ENCODE measurements around the gene RTN4R. TPM values are rescaled to one million over a fixed set of nuclear protein-coding genes. Genes with fewer than 3 reads are reported as not detected.
A peak's percentile ranks its signal among the peaks of the same experiment; 100 is the strongest.

Gene RTN4R
- total and polyA plus RNA-seq, 2 experiments from 2014 or later = 10.6 to 38.4 TPM

GRCh38 chr22:20196094-20196842 is 71.8 kb downstream of the RTN4R start:
- Histone ChIP-seq H4K20me1 (replicated peaks; ENCODE audit: insufficient read depth) (no peaks in the 10 kb centered on the region), H3K4me1 (ENCODE audit: insufficient read depth) (no peaks in the 10 kb centered on the region), H2AFZ (no peak overlapping the region), H3K4me3 (no peak overlapping the region), H3K79me2 (replicated peaks; ENCODE audit: insufficient read depth) (no peaks in the 10 kb centered on the region), H3K36me3 (ENCODE audit: insufficient read depth) (no peaks in the 10 kb centered on the region), H3K9me2 (ENCODE audit: insufficient read depth) (no peaks in the 10 kb centered on the region), H3K27ac (ENCODE audit: low read depth) (no peak overlapping the region), H3F3A (replicated peaks; ENCODE audit: low read depth) (no peaks in the 10 kb centered on the region), H3K27me3 (ENCODE audit: insufficient read depth) (no peaks in the 10 kb centered on the region), H3K4me2 (no peak overlapping the region)
- Mint-ChIP-seq H3K36me3 (ENCODE audit: low read depth) (no peaks in the 10 kb centered on the region), H3K27me3 (ENCODE audit: insufficient read depth, low read depth, poor library complexity) (peaks cover 6% of the 10 kb centered on the region), H3K4me3 (no peak overlapping the region), H3K4me1 (no peaks in the 10 kb centered on the region; the same call in 2 of the 3 replicates), H3K9me3 (no peaks in the 10 kb centered on the region), H3K27ac (no peak overlapping the region)
- no peak for DNase-seq (ENCODE audit: low spot score)
- TF ChIP-seq ZNF331 (CRISPR knock-in tag; IDR thresholded peaks at IDR 0.05; ENCODE audit: low read depth) (no peak), EZH2phosphoT487 (IDR thresholded peaks at IDR 0.05; ENCODE audit: unreplicated experiment) (no peak), CTCF (conservative IDR thresholded peaks at IDR 0.05; ENCODE audit: low read depth in 2 of 2) (0 out of 4 replicates have a peak, but pooled peaks of 1 of the 2 experiments have one; percentile 1), JUNB (IDR thresholded peaks at IDR 0.05; ENCODE audit: unreplicated experiment) (no peak)
- ATAC-seq = no peak

GRCh38 chr22:20194681-20195593 is 73.2 kb downstream of the RTN4R start:
- H3K79me2 ChIP-seq (replicated peaks; ENCODE audit: insufficient read depth) = no peaks in the 10 kb centered on the region
- no peak overlapping the region for H3K4me3 Mint-ChIP-seq
- H2AFZ ChIP-seq = peak overlapping the region; percentile 38; the same call in 1 of the 2 replicates
- ATAC-seq (peak; percentile 61), DNase-seq (ENCODE audit: low spot score) (no peak)
- H3K36me3 ChIP-seq (ENCODE audit: insufficient read depth) = no peaks in the 10 kb centered on the region
- no peaks in the 10 kb centered on the region for H3K36me3 Mint-ChIP-seq (ENCODE audit: low read depth)
- H3K27ac Mint-ChIP-seq = no peak overlapping the region
- peaks cover 6% of the 10 kb centered on the region for H3K27me3 Mint-ChIP-seq (ENCODE audit: insufficient read depth, low read depth, poor library complexity)
- H3K9me3 Mint-ChIP-seq = no peaks in the 10 kb centered on the region
- H3K4me2 ChIP-seq = no peak overlapping the region
- H3K4me3 ChIP-seq = no peak overlapping the region
- H3K4me1 Mint-ChIP-seq = no peaks in the 10 kb centered on the region; the same call in 2 of the 3 replicates
- H3K4me1 ChIP-seq (ENCODE audit: insufficient read depth) = no peaks in the 10 kb centered on the region
- TF ChIP-seq ZNF331 (CRISPR knock-in tag; IDR thresholded peaks at IDR 0.05; ENCODE audit: low read depth) = no peak
- TF ChIP-seq NANOG (IDR thresholded peaks at IDR 0.05; ENCODE audit: borderline replicate concordance) = no peak
- no peak for TF ChIP-seq POLR2AphosphoS5 (IDR thresholded peaks at IDR 0.05; ENCODE audit: low read depth)
- H4K20me1 ChIP-seq (replicated peaks; ENCODE audit: insufficient read depth) = no peaks in the 10 kb centered on the region
- H3F3A ChIP-seq (replicated peaks; ENCODE audit: low read depth) = no peaks in the 10 kb centered on the region
- H3K27me3 ChIP-seq (ENCODE audit: insufficient read depth) = no peaks in the 10 kb centered on the region
- H3K27ac ChIP-seq (ENCODE audit: low read depth) = no peak overlapping the region
- H3K9me2 ChIP-seq (ENCODE audit: insufficient read depth) = no peaks in the 10 kb centered on the region
